BE2C (cell line): ENCODE results near the gene DCST1.

Experiments
- DNase-seq: peaks from one replicate; pipeline ENCODE4 v3.0.0-alpha.2; 2020
- H3K27me3 ChIP-seq: fragments of 250-450 bp; sonication (Bioruptor Pico); 2 replicates; pipeline ENCODE4 v1.5.1; 2020; ENCODE audit warnings: mild to moderate bottlenecking
- H3K36me3 ChIP-seq: fragments of 250-450 bp; sonication (Bioruptor Pico); 2 replicates; pipeline ENCODE4 v1.5.1; 2020; ENCODE audit warnings: mild to moderate bottlenecking
- H3K4me1 ChIP-seq: fragments of 250-450 bp; sonication (Bioruptor Pico); 2 replicates; pipeline ENCODE4 v1.5.1; 2020
- H3K4me3 ChIP-seq: 2 replicates; pipeline ENCODE4 v1.5.1; 2011; ENCODE audit warnings: low read depth, low read length
- H3K9me3 ChIP-seq: fragments of 250-450 bp; sonication (Bioruptor Pico); 2 replicates; pipeline ENCODE4 v1.5.1; 2020
- CTCF ChIP-seq: IDR thresholded peaks from 2 replicates; pipeline ENCODE4 v1.5.1; 2012; ENCODE audit warnings: mild to moderate bottlenecking, low read depth, low read length

DCST1 gene

DNA sequence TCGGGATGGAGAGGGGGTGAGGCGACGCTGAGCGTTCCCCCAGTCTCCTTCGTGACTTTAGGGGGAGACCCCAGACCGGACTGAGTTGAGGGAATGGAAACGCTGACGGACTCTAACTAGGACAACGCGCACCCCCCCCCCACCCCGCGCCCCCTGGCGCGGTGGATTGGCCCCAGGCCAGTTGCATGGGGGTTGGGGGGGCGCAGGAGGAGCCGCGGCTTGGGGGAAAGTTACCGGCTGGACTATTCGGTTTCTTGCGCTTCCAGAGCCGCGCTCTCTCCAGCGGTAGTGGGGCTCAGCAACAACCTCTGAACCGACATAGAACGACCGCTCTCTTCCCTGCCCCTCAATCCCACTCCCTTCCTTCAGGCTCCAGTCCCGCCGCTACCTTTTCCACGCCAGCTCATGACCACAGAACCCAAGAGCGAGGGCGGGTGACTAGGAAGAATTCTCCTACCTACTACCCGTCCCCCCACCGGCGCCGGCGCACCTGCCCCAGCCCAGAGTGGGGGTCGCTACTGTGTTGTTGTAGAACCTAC is 30.3 kb upstream of the DCST1 start:
- DNase-seq = peak; percentile 44
- peaks cover 10% of the 10 kb centered on the region for H3K4me1 ChIP-seq
- H3K4me3 ChIP-seq = peak overlapping the region; percentile 91

GRCh38 chr1:155003766-155004351 is 29.8 kb upstream of the DCST1 start:
- DNase-seq = no peak
- no peaks in the 10 kb centered on the region for H3K27me3 ChIP-seq
- no peaks in the 10 kb centered on the region for H3K36me3 ChIP-seq
- peak overlapping the region; percentile 91 for H3K4me3 ChIP-seq
- no peak for TF ChIP-seq CTCF
- peaks cover 8% of the 10 kb centered on the region for H3K4me1 ChIP-seq
- no peaks in the 10 kb centered on the region for H3K9me3 ChIP-seq

More for the DNA sequence above, 30.3 kb upstream of the DCST1 start:
- Histone ChIP-seq H3K9me3 (no peaks in the 10 kb centered on the region), H3K36me3 (no peaks in the 10 kb centered on the region), H3K27me3 (no peaks in the 10 kb centered on the region)
- TF ChIP-seq CTCF = no peak

- Histone ChIP-seq H3K27me3 (no peaks in the 10 kb centered on the region), H3K9me3 (no peaks in the 10 kb centered on the region), H3K36me3 (no peaks in the 10 kb centered on the region), H3K4me3 (peak overlapping the region; percentile 91), H3K4me1 (peaks cover 7% of the 10 kb centered on the region; the same call in 1 of the 2 replicates)
- no peak for TF ChIP-seq CTCF
- no peak for DNase-seq
Observed at GRCh38 chr1:155004352-155005075, 29.1 kb upstream of the DCST1 start.

DNA sequence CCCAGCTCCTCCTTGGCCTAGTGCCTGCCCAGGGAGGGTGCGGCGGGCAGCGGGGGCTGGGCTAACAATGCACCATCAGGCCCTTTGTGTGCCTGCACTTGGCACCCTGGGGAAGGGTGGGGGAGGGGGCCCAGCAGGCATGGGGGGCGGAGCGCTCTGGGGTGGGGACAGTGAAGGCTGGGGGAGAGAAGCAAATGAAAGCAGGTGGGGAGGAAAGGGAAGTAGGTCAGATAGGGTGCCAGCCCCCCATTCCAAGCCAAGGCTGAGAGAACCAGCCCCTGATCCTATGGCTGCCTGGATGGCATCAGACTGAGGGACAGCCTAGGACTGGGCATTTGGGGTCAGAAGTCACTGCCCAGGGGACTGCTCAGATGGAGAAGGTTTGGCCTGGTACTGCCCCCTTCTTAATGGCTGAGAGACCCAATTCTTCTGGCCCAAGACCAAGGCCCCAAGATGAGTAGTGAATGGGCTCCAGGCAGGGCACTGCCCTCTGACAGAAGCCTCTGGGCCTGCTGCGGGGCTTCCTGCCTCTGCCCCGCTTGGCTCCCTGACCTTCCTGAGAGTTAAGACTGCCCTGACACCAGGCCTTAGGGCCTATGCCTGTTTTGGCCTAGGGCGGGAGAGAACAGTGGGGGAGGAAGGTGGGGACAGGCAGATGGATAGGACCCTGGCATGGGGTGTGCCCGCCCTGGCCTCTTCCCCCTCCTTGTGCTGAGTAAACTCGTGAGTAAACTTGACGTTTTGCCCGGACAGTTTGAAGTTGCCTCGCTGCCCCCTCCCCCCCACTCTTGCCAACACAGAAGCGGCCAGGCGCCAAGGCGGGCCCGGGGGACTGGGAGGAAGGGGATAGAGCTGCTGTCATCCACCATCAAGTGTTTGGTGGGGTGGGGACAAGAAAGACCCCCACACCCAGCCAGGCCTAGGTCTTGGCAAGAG is 28.3 kb upstream of the DCST1 start:
- H3K4me1 ChIP-seq = peaks cover 7% of the 10 kb centered on the region; the same call in 1 of the 2 replicates
- TF ChIP-seq CTCF = no peak
- H3K27me3 ChIP-seq = no peaks in the 10 kb centered on the region
- H3K36me3 ChIP-seq = no peaks in the 10 kb centered on the region
- H3K4me3 ChIP-seq = no peak overlapping the region
- H3K9me3 ChIP-seq = no peaks in the 10 kb centered on the region
- DNase-seq = no peak

DNA sequence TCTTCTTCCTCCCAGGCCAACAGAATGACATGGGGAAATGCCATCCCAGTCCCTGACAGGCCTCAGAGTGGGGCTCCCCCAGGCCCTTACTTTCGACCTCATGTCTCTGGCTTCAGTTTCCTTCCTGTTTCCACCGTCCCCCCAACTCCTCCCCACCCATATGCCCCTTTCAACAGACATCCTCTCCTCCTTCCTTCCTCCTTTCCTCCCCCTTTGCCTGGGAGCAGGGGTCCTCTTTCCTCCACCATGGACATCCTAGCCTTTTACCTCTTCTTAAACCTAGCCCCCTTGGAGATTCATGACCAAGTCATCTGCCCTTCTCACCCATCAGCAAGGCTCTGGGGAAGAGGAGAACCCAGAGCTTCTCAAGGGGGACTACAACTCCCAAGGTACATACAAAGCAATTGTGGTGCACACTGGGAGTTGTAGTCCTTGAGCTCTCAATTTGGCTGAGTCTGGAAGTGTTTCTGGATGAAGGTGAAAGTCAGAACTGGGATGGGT is 27.0 kb upstream of the DCST1 start:
- H3K4me1 ChIP-seq = peaks cover 15% of the 10 kb centered on the region
- H3K4me3 ChIP-seq = no peak overlapping the region
- H3K27me3 ChIP-seq = no peaks in the 10 kb centered on the region
- H3K9me3 ChIP-seq = no peaks in the 10 kb centered on the region
- H3K36me3 ChIP-seq = no peaks in the 10 kb centered on the region
- TF ChIP-seq CTCF = no peak
- DNase-seq = no peak
